KMS-11 (cell line): ENCODE results near the gene AP5Z1.

ENCODE experiments used
- H2AFZ ChIP-seq: fragments of 200-600 bp; sonication (generic); 2 replicates; pipeline ENCODE4 v1.6.1; 2016; ENCODE audit warnings: antibody characterized with exemption, mixed run types, low read depth
- H3K27ac ChIP-seq: fragments of 200-600 bp; sonication (generic); 2 replicates; pipeline ENCODE4 v1.6.1; 2016; ENCODE audit warnings: mild to moderate bottlenecking, mixed run types
- H3K27me3 ChIP-seq: fragments of 200-600 bp; sonication (generic); 2 replicates; pipeline ENCODE4 v1.6.1; 2017; ENCODE audit warnings: mild to moderate bottlenecking, low read depth, mixed run types, moderate library complexity; ENCODE audit not compliant: insufficient read depth
- H3K36me3 ChIP-seq: fragments of 200-600 bp; sonication (generic); 2 replicates; pipeline ENCODE4 v1.6.1; 2017; ENCODE audit warnings: mild to moderate bottlenecking, mixed run types; ENCODE audit not compliant: insufficient read depth
- H3K4me1 ChIP-seq: fragments of 200-600 bp; sonication (generic); 2 replicates; pipeline ENCODE4 v1.6.1; 2016; ENCODE audit warnings: mild to moderate bottlenecking, low read depth, mixed run types; ENCODE audit not compliant: poor library complexity, severe bottlenecking
- H3K4me2 ChIP-seq: fragments of 200-600 bp; sonication (generic); 2 replicates; pipeline ENCODE4 v1.7.0; 2016; ENCODE audit warnings: mild to moderate bottlenecking, mixed run types
- H3K4me3 ChIP-seq: fragments of 200-600 bp; sonication (generic); IDR thresholded peaks from 2 replicates; pipeline ENCODE4 v1.6.1; 2017; ENCODE audit warnings: low read depth, low read length, mixed read lengths; ENCODE audit not compliant: insufficient read depth
- H3K79me2 ChIP-seq: fragments of 200-600 bp; sonication (generic); 2 replicates; pipeline ENCODE4 v1.6.1; 2016; ENCODE audit warnings: low read depth, mixed run types; ENCODE audit not compliant: insufficient read depth
- H3K9ac ChIP-seq: fragments of 200-600 bp; sonication (generic); 2 replicates; pipeline ENCODE4 v1.6.1; 2016; ENCODE audit warnings: mild to moderate bottlenecking, mixed run types
- H4K20me1 ChIP-seq: fragments of 200-600 bp; sonication (generic); 2 replicates; pipeline ENCODE4 v1.6.1; 2016; ENCODE audit warnings: mild to moderate bottlenecking, mixed run types; ENCODE audit not compliant: insufficient read depth
- TF ChIP-seq, protein P1 (sequence below): fragments of 200-600 bp; sonication (generic); conservative IDR thresholded peaks from 2 replicates; pipeline ENCODE4 v1.6.1; 2017; ENCODE audit warnings: low read depth, mild to moderate bottlenecking, antibody characterized with exemption, low read length, moderate library complexity, mixed read lengths

Gene AP5Z1

DNA sequence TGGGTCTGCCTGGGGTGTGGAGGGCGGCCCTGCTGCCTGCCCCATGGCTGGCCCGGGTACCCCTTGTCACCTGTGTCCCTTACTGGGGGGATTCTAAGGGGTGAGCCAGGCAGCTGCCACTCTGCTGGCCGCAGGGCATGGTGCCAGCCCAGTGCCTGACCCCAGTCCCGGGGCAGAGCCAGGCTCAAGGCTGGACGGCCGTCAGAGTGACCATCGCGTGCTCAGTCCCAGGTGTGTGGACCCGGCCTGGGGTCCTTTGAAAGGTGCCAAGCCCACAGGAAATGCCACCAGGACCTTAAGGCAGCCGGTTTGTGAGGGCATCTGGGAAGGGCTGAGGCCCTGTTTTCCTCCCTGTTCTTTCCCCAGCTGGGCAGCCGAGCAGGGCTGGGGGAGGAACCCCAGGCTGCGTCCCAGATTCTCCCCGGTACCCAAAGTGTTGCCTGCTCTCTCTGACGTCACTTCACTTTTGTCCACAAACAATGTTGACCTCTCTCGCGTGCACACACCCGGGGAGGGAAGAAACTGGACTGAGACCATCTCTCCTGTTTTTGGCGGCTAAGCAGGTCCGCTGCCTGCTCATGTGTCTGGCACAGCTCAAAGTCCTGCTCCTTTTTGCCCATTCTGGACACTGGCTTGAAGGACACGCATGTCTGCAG lies 48.8 kb downstream of the AP5Z1 start:
- H2AFZ ChIP-seq: no peak overlapping the region
- no peak overlapping the region for H3K9ac ChIP-seq
- H3K4me2 ChIP-seq: no peak overlapping the region
- no peaks in the 10 kb centered on the region for H4K20me1 ChIP-seq
- no peaks in the 10 kb centered on the region for H3K27me3 ChIP-seq
- H3K36me3 ChIP-seq: no peaks in the 10 kb centered on the region
- H3K27ac ChIP-seq: no peak overlapping the region
- H3K4me3 ChIP-seq: no peak overlapping the region
- no peaks in the 10 kb centered on the region for H3K79me2 ChIP-seq
- H3K4me1 ChIP-seq: no peaks in the 10 kb centered on the region
- TF ChIP-seq, protein P1, sequence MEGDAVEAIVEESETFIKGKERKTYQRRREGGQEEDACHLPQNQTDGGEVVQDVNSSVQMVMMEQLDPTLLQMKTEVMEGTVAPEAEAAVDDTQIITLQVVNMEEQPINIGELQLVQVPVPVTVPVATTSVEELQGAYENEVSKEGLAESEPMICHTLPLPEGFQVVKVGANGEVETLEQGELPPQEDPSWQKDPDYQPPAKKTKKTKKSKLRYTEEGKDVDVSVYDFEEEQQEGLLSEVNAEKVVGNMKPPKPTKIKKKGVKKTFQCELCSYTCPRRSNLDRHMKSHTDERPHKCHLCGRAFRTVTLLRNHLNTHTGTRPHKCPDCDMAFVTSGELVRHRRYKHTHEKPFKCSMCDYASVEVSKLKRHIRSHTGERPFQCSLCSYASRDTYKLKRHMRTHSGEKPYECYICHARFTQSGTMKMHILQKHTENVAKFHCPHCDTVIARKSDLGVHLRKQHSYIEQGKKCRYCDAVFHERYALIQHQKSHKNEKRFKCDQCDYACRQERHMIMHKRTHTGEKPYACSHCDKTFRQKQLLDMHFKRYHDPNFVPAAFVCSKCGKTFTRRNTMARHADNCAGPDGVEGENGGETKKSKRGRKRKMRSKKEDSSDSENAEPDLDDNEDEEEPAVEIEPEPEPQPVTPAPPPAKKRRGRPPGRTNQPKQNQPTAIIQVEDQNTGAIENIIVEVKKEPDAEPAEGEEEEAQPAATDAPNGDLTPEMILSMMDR: no peak

DNA sequence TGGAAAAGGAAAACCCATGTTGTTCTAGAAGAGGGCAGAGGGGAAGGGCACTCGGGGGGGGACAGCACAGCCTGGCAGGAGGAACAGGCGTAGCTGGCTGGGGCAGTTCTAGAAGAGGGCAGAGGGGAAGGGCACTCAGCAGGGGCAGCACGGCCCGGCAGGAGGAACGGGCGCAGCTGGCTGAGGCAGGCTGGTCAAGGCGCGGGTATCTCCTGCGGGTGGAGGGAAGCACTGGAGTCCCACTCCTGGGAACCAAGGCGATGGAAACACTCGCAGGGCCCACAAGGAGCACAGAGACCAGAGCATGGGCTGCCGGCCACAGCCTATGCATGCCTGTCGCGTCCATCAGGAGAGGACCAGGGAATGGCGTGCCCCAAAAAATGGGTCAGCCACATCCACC lies 49.7 kb downstream of the AP5Z1 start:
- H3K9ac ChIP-seq: no peak overlapping the region
- H3K4me1 ChIP-seq: no peaks in the 10 kb centered on the region
- no peak overlapping the region for H3K4me3 ChIP-seq
- no peaks in the 10 kb centered on the region for H3K27me3 ChIP-seq
- H3K4me2 ChIP-seq: no peak overlapping the region
- H3K79me2 ChIP-seq: no peaks in the 10 kb centered on the region
- H3K27ac ChIP-seq: no peak overlapping the region
- no peaks in the 10 kb centered on the region for H4K20me1 ChIP-seq
- H3K36me3 ChIP-seq: no peaks in the 10 kb centered on the region
- no peak overlapping the region for H2AFZ ChIP-seq
- TF ChIP-seq, protein P1: no peak

DNA sequence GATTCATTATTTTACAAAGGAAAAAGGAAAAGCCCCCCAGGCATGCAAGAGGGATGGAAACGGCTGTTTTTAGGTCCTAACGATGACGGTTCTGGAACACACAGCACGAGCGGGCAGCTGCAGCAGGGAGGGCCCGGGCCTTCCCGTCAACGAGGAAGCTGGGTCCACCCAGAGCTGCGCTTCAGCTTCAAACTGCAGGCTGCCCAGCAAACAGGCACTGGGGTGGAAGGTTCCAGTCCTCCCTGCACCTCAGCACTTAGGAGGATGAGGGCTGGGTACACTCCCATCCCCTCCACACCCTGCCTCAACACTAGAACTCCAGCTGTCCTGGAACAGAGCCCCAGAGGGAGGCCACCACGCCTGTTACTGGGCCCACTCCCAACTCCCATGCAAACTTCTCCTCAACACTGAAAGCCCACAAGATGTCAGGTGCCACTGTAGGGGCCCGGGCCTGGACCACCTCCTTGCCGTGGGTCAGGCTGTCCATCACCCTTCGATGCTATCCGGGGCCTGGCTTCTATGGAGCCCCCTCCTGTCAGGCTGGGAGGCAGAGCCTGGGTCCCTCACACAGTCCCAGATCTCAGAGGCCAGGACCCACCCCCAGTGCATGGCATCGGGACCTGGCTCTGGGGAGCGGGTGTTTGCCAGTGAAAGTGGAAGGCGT lies 53.4 kb downstream of the AP5Z1 start:
- Histone ChIP-seq H3K4me1 (no peaks in the 10 kb centered on the region), H3K27me3 (no peaks in the 10 kb centered on the region), H2AFZ (no peak overlapping the region), H3K4me3 (no peak overlapping the region), H4K20me1 (no peaks in the 10 kb centered on the region), H3K79me2 (no peaks in the 10 kb centered on the region), H3K9ac (no peak overlapping the region), H3K27ac (no peak overlapping the region), H3K36me3 (no peaks in the 10 kb centered on the region), H3K4me2 (no peak overlapping the region)
- TF ChIP-seq, protein P1: no peak

DNA sequence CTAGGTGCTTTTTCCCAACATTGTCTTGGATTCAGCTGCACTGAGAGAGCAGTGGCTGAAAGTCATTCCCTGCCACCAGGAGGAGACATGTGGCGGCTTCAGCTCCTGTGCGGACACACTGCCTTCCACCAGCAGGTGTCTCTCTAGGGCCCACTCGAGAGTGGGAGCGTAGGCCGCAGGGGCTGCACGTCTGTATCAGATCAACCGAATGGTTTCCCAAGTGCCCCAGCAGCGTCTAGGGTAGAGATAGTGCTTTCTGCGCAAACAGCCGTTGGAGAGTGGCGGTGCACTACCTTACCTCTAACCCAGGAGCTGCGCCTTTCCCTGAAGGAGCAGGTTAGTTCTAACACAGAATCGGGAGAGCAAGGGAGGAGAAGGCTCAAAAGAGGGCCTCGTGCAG lies 54.8 kb downstream of the AP5Z1 start:
- no peaks in the 10 kb centered on the region for H3K4me1 ChIP-seq
- no peaks in the 10 kb centered on the region for H3K27me3 ChIP-seq
- H3K79me2 ChIP-seq: no peaks in the 10 kb centered on the region
- no peaks in the 10 kb centered on the region for H4K20me1 ChIP-seq
- H3K4me2 ChIP-seq: no peak overlapping the region
- no peaks in the 10 kb centered on the region for H3K36me3 ChIP-seq
- H3K27ac ChIP-seq: no peak overlapping the region
- no peak overlapping the region for H3K4me3 ChIP-seq
- no peak overlapping the region for H2AFZ ChIP-seq
- TF ChIP-seq, protein P1: no peak
- H3K9ac ChIP-seq: no peak overlapping the region
